GM21526 (cell line): ENCODE measurements around the gene TFEB.

ENCODE experiments used
- ATAC-seq: cut with Tn5 transposase; IDR thresholded peaks from one replicate; pipeline ENCODE4 v1.9.1; 2021; ENCODE audit warnings: moderate library complexity; ENCODE audit not compliant: unreplicated experiment, low FRiP score

The TFEB gene

DNA sequence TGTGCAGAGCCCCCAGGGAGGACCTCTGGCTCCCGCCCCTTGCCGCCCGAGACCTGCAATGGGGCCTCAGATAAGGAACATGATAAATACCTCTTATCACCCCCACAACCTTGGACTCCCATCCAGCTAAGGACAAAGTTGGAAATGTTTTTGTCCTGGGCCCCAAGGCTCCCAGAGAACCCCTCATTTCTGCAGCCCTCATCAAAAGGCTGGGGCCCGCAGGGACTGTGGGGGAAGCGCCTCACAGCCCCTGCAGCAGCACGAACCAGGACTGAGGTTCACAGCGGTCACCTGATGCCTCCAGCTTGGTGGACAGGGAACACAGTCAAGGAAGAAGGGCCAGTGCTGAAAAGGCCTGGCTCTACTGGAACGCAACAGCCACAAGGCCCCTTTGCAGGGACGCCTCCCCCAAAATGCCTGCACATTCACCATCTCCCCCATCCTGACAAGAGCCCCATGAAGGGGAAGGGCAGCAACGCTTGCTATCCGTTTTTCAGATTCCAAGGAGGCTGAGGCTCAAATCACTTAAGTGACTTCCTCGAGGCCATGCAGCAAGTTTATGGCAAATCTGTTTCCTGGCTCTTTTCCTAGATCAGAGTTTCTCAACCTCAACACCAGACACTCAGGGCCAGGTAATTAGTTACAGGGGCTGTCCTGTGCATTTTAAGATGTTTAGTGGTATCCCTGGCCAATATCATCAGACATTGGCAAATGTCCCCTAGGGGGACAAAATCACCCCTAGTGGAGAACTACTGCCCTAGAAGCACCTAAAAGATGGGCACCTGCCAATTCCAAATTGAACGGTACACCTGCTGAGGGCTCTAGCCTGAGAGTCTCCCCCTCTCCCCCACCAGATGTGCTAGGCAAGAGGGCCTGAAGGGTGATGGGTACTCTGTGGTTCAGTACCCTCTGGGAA lies 10.6 kb downstream of the TFEB start:
- no peak for ATAC-seq

DNA sequence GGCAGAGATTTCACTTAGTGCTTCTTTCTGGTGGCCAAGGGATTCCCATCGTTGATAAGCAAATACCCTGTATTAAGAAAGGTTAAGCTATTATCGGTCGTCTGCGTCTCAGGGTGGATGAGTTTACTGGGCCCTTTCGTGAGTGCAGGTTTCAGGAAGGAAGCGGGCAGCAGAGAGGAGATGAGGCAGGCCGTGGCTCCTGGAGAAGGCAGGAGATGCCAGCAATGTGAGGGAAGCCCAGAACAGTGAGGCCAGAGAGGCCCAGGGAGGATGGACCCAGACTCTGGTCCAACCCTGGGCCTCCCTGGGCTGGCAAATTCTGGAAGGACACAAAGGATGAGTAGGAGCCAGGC lies 11.2 kb downstream of the TFEB start:
- ATAC-seq: no peak

DNA sequence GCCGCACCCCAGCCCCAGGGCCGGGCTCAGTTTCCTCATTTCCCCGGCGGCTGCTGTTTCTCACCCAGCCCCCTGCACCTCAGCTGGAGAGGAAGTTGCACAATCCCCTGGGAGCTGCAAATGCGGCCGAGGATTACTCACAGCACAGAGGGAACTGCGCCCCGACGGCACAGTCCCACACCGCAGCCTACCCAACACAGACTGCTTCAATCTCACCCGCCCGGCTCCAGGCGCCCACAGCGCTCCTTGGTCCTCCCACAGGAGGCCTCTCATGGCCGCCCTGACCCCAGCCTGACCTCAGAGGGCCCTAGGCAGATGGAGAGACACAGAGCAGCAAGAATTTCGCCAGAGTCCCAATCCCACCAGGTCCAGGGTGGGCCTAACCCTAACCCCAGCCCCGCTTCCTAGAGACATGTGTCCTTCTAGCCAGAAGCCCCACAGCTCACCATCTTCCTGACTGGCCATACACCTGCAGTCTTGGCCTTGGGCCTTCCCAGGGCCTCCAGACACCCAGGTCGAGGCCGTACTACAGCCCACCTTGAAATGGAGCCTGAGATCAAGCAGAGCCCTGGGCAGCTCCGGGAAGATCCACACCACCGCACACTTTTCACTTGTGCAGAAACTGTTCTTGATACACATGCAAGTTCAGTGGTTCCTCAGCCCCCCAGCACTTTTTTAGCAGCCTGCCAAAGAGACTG lies 11.7 kb downstream of the TFEB start:
- peak; percentile 45 for ATAC-seq

DNA sequence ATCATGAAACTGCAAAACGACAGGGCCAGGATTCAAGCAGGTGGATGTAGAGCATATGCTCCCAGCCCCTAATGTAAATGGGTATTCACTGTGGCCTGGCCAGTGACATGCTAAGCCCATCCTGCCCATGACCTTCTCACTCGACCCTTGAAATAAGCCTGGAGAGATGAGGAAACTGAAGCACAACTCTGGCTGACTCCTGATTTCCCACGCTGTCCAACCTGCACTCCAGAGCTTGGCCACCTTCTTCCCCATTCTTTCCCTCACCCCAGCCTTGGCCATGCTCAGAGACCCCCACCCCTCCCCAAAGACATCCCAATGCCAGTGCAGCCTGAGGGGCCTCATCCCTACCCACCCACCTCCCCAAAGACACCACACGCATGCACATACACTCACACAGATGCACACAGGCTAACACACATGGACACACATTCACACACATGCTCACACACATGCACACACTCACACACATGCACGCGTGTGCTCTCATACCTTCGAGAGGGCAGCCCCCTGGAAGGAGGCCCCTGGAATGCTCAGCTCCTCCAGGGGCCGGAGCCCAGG lies 12.4 kb downstream of the TFEB start:
- ATAC-seq: no peak

DNA sequence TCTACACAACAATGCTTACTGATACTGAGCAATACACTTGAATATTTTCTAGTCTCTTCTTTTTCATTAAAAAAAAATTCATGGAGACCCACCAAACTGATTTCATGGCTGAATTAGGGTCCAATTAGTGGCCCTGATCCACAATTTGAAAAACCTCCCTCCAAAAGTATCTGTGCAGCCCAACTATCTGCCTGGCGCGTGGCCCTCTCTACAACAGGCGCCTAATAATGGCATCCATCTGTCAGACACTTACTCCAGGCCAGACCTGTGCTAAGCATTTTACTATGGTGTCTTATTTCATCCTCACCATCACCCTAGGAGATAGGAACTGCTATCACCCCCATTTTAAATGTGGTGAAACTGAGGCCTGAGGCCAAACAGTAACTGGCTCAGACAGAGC lies 14.0 kb downstream of the TFEB start:
- ATAC-seq: no peak

DNA sequence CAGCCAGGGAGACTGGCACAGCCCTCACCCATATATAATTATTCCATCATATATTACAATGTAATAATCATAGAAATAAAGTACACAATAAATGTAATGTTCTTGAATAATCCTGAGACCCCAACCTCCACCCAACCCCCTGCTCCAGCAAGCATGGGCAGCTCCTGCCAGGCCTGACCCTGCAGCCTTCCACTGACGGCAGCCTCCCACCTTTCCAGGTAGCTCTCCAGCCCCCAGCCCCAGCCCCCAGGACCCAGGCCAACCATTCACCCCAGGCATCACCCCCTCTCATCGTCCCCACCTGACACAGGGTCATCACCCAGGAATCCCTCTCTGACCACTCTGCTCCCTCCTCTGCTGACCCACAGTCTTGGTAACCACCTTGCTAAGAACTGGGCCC lies 14.6 kb downstream of the TFEB start:
- no peak for ATAC-seq

DNA sequence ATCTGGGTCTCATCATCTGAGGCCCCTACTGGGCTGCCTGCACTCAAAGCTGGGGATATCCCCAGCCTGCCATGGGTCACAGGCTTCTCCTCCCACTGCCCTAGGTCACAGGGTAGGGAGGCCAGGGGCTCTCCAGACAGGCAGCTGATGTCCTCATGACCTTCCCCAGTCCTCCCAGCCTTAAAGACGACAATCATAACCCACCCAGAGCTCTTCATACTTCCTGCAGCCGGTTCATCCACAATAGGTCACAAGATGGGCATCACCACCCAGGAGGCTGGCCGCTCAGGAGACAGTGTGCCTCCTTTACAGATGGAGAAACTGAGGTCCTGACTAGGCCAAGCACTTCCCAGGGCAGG lies 15.2 kb downstream of the TFEB start:
- ATAC-seq: no peak

DNA sequence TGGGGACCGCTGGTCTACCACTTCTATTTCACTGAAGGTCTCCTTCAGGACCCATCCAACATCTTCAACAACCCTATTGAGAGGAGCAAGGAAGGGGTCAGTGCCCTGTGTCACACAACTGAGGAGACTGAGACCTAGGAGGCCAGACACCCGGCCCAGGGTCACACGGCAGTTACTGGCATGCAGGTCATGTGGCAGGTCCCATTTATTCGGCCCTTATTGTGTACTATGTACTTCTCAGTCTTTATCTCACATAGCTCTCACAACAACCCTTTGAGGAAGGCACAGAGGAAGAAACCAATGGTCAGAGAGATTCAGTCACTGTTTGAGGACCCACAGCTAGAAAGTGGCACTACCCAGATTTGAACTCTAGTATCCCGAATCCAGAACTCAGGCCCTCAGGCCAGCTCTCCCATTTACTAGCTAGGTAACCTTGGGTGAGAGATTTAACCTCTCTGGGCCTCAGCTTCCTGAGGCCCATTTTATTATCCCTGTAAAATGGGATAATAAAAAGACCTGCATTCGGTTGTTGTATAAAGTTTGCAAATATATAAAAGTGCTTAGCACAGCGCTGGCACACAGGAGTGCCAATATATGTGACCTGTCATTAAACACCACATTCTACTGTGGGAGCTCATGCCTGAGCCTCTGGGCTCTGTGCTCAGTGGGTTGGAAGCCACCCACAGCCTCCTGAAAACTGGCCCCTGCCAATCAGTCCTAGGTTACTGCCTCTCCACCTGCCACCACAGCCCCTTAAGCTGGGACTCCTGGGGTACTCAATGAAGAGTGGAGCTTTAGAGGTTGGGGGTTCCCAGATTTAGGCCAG lies 15.8 kb downstream of the TFEB start:
- no peak for ATAC-seq

DNA sequence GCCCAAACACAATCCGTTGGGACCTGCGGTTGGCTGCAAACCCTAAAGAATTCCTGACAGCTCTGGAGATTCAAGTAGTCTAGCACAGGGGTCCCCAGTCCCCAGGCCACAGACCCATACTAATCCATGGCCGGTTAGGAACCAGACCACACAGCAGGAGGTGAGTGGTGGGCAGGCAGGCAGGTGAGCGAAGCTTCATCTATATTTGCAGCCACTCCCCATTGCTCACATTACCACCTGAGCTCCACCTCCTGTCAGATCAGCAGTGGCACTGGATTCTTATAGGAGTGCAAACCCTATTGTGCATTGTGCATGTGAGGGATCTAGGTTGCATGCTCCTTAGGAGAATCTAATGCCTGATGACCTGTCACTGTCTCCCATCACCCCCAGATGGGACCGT lies 16.6 kb downstream of the TFEB start:
- ATAC-seq: no peak

DNA sequence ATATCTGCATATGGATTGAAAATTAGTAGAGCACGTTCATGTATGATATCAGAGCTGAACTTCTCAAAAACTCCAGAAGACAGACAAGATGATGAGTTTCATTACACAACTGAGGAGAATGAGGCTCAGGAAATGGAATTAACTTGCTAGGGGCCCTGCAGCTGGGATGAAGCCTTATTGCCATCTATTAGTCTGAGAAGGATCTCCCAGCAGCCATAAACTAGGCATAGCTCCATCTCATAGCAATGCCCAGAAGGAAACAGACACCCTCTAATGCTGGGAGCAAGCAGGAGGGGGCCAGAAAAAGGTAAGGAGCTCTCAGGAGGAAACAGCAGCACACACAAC lies 18.0 kb downstream of the TFEB start:
- ATAC-seq: no peak

DNA sequence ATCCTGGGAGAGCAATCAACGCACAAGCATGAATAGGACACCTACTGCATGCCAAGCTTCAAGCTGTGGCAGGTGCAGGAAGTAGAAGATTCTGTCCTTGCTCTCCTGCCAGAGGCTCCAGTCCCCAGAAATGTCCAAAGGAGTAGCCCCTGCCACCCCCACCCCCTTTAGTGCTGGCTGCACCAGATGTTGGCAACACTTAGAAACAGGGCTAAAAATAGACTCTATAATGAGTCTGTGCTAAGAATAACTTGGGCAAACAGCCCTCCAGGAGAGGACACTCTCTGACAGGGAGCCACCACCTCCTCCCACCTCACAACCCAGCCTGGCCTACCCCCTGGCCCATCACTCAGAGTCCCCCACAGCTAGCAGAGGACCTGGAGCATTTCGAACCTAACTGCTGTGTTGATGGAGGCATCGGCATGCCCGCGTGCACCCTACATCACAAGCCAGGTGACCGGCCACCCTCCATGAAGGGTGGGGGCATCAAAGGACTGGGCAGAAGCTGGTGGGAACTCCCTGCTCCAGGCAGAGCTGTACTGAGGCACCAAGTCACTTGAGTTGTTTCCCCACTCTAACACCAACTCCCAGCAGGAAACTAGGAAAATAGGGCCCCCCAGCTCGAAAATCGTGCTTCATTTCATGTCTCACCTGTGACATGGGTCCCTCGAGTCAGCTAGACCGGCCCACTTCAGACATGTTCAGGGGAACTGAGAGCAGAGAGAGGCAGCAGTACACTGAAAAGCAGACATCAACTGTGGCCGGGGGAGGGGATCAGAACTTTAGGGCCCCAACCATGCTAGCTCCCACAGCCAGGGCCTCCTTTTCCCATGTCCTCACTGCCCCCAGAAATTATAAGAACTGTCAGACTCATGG lies 18.7 kb downstream of the TFEB start:
- ATAC-seq: no peak

DNA sequence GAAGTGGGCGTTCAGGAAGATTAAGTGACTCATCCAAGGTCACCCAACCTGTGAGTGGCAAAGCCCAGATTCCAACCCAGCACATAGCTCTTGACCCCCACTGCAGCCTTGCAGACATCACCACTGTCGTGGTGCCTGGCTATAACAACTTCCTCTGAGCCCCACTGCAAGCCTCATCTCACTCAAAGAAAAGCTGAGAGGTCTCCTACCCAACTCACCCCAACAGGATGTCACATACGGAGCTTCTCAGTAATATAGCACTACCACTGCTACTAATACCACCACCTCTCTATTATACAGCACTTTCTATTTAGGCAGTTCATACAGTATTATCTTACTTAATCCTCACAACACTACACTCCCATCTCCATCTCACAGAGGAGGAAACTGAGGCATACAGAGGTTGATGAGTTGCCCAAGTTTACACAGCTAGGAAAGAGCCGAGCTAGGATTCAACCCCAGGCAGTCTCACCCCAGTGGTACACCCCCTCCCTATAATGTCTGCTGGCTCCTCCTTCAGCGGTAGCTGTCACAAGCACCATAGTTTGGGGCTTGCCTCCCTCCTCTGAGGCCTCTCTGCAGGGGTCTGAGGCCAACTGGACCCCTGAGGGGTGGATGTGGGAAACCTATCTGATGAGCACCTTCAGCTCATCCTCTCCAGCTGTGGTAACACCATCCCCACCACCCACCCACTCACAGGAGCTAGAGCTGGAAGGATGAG lies 19.5 kb downstream of the TFEB start:
- no peak for ATAC-seq

DNA sequence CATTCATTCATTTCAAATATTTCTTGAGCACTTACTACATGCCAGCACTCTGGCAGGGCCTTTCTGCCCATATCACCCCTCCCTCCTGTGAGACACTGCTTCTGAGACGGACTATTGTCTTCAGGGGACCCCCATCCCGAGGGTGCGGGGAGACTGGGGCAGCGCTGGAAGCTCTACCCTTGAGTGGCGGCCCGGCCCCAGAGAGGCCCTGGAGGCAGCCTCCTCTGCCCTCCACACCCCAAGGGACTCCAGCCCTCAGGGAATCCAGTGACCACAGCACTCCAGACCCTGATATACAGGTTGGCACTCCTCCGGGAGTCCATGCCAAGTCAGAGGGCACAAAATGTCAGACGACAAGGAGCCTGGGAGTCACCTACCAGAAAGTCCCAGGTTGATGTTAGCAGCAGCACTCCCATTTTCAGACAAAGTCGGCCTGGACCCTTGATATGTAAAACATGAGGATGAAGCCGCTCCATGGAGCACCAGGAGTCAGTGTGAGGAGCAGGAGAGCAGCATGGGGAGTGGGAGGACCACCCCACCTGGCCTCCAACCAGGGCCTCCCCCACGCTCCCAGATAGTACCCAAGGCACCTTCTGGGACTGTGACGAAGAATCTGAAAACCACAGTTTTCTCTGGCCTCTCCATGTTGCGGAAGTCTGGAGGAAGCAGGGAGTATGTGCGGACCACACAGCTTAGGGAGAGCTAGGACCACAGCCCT lies 20.7 kb downstream of the TFEB start:
- ATAC-seq: no peak

DNA sequence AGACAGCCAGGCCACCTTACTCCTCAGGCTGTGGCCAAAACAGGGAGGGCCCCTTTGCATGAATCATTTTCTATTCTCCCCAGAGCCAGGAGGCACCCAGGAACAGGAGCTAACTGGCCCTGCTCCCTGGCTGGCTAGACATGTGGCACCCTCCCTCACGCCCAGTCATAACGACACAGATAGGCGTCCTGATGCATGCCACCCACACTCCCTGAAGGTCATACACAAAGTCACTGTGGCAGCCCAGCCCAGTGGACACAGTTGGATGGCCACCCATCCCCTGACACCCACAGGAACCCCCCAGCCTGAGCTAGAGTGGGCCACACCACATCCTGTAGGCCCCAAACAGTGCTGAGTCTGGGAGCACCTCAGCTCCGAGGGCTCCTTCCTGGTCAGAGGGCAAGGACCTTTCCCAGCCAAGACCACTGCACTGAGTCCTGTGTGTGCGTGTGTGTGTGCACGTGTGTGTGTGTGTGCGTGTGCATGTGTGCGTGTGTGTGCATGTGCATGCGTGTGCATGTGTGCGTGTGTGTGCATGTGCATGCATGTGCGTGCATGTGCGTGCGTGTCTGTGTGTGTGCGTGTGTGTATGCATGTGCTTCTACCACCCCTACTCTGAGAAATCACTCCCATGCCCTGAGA lies 21.6 kb downstream of the TFEB start:
- peak; percentile 39 for ATAC-seq

DNA sequence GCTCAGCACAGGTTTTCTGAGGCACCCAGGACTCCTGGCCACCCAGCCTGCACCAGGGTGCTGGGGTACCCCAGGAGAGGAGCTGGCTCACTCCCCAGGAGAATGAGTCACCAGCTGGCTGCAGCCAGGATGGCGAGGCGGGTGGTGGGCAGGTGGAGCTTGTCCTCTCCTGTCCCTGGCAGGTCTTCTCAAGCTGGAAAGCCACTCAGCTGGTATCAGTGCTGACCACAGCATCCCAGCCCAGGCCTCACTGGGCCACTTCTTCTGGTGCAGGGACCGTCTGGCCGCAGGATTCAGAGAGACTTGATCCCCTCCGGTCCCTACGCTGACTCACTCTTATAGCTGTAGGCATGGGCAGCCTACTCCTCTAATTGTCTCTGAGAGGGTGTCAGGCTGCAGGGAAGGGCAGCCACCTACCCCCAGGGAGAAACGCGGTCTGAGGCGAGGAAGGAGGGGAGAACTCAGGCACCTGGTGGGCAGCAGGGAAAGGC lies 22.2 kb downstream of the TFEB start:
- no peak for ATAC-seq

DNA sequence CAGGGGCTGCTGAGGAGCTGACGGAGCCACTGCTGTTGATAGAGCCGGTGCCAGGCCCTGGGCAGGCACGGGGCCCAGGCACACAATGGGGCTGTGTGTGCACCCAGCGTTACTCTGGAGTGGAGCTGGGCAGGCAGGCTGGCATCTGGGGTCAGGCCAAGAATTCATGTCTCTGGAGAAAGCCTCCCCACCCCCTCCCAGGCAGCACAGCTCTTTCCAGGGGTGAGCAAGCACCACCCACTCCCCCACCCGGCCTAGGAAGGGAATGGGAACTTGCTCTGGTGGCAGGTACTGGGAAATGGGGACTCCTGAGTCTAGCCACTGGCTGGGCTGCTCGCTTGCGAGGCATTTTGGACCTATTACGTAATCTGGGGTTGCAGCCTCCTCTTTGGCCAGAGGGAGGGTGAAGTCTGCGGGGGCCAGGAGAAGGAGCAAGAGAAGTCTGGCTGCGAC lies 22.7 kb downstream of the TFEB start:
- ATAC-seq: no peak

DNA sequence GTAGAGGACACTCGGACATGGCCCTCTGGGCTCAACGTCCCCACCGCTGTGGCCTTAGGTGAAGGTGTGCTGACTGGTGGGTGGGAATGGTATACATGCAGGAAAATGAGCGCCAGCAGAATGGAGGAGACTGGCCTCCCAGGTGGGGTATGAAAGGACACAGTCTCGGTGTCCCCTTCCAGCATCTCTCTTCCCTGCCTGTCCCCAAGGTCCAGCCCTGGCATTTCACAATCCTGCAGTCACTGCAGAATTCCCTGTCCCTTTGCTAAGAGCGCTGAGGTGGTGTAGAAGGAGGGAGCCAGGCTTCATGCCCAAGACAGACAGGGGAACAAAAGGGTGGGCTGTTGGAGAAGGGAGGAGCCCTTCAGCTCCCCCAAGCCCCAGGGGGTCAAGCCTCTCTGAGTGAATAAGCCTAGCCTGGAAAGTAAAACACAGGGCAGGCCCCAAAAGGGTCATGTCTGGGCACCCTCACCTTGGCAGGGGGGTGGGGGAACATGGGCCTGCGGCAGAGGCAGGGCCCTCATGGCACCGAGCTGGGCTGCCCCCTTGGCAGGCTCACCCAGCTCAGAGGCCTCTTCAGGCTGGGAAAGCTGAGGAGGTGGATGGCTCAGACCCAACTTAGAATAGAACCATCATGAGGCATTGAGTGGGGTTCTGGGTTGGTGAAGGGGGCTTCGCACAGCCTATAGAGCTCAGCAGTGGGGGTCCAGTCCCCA lies 23.9 kb downstream of the TFEB start:
- ATAC-seq: no peak

DNA sequence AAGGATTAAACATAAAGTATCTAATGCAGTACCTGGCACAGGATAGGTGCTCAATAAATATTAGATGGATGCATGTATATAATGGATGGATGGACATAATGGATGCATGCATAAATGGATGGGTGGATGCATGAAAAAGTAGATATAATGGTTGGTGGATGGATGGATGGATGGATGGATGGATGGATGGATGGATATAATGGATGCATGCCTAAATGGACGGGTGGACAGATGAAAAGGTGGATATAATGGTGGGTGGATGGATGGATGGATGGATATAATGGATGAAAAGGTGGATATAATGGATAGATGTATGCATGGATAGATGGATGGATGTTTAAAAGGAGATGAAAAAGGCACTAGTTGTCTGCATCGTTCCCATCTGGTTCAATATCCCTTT lies 26.0 kb downstream of the TFEB start:
- no peak for ATAC-seq
